Breast epithelium (tissue), 3 donors: ENCODE measurements around the gene HOXD1.

ENCODE experiments used
- POLR2A ChIP-seq: fragments of 450-650 bp; IDR thresholded peaks from one replicate; pipeline ENCODE4 v1.6.1; 2016; ENCODE audit warnings: antibody characterized with exemption, mild to moderate bottlenecking, moderate library complexity
- TF ChIP-seq, protein P1 (sequence below), 3 donors: fragments of 450-650 bp; IDR thresholded peaks; one replicate each; pipeline ENCODE4 v1.5.1; 2016 to 2017; ENCODE audit warnings: antibody characterized with exemption in 3 of 3, mild to moderate bottlenecking in 3 of 3, moderate library complexity in 3 of 3

DNA sequence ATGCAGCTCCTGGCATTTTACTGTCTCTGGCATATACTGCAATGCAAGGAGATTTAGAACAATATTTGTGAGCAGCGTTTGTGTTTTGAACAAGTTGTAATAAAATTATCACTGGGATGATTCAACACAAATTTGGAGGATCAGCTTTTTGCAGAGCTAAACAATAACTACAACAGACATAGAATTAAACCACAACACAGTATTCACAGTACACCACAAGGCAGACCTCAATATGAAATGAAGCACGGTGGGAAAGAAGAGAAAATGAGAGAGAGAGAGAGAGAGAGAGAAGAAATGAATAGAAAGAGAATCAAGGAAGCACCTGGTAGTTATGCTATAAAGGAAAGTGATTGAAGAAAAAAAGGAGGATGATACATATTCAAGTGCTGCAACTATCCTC, 39.4 kb downstream of the HOXD1 start:
- no peak for TF ChIP-seq POLR2A
- TF ChIP-seq, protein P1, sequence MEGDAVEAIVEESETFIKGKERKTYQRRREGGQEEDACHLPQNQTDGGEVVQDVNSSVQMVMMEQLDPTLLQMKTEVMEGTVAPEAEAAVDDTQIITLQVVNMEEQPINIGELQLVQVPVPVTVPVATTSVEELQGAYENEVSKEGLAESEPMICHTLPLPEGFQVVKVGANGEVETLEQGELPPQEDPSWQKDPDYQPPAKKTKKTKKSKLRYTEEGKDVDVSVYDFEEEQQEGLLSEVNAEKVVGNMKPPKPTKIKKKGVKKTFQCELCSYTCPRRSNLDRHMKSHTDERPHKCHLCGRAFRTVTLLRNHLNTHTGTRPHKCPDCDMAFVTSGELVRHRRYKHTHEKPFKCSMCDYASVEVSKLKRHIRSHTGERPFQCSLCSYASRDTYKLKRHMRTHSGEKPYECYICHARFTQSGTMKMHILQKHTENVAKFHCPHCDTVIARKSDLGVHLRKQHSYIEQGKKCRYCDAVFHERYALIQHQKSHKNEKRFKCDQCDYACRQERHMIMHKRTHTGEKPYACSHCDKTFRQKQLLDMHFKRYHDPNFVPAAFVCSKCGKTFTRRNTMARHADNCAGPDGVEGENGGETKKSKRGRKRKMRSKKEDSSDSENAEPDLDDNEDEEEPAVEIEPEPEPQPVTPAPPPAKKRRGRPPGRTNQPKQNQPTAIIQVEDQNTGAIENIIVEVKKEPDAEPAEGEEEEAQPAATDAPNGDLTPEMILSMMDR (IDR thresholded peaks at IDR 0.05), result no peak
